Skin of body (tissue), 2 donors: ENCODE data around the gene CELA3A. TPM values are rescaled to one million over a fixed set of nuclear protein-coding genes. Genes with fewer than 3 reads are reported as not detected.
"Not testable (repeated sequence)": the region's sequence is repeated elsewhere in the genome, so short reads cannot be mapped to it uniquely, and the experiment has no call there.

Experiments used
- DNase-seq: peaks from one replicate; lab custom pipeline; 2025; lab: John Stamatoyannopoulos, UW
- total RNA-seq: library from RNA; depleted of rRNA; stranded (reverse); fragments of >200 nt; gene quantifications from one replicate; pipeline ENCODE4 v1.2.3, GENCODE V29; 2014

The CELA3A gene
- total RNA-seq, 1 donor from 2014 or later, result not detected

DNA sequence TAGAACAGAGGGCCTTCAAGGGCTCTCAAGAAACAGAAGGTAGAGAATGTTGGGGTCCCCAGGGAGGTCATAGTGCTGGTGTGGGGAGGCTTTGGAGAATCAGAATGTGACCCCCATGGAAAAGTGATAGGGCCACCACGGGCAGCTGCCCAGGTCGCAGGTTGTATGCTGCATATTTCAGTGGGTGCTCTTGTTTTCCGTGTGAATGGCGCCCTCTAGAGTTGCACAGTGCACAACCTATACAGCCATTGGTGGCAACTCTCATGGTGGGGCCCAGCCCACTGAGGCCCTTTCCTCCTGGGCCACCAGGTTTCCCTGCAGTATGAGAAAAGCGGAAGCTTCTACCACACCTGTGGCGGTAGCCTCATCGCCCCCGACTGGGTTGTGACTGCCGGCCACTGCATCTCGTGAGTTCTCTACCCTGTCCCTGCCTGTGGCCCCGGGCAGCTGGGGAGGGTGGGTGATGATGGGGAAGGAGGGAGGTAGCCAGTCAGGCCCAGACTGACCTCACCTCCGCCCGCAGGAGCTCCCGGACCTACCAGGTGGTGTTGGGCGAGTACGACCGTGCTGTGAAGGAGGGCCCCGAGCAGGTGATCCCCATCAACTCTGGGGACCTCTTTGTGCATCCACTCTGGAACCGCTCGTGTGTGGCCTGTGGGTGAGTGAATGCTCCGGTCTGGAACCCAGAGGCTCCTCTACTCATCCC, 20.8 kb upstream of the CELA3A start:
- DNase-seq, result not testable (repeated sequence)

DNA sequence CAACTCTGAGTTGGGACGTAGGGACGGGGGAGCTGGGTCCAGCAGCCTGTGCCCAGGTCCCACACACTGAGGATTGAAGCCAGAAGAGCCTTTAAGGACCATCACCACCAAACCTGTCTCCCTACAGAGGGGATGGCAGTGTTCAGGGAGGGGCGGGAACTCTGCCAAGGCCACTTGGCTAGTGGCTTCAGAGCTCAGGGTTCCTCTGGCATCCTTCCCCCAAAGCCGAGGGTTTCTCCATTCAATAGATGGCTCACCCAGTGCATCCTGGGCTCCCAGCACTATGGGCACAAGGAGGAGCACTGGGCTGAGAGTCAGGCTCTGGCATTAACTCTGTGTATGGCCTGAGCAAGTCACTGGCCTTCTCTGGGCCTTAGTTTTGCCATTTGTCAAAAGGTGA, 20.2 kb upstream of the CELA3A start:
- DNase-seq, result not testable (repeated sequence)

DNA sequence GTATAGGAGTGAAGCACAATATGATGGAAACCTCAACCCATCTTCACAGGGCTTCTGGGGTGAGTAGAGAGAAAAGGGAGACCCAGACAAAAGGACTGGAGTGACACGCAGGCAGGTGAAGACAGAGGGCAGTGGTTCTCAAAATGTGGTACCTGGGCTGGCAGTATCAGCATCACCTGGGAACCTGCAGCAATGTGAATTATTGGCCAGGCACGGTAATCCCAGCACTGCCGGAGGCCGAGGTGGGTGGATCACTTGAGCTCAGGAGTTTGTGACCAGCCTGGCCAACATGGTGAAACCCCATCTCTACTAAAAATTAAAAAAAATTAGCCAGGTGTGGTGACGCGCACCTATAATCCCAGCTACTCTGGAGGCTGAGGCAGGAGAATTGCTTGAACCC, 19.3 kb upstream of the CELA3A start:
- not testable (repeated sequence) for DNase-seq

- DNase-seq, result not testable (repeated sequence)
These were observed 17.9 kb upstream of the CELA3A start for GRCh38 chr1:21983539-21983938.

GRCh38 chr1:21985893-21986292, 15.6 kb upstream of the CELA3A start:
- DNase-seq, result not testable (repeated sequence)

DNA sequence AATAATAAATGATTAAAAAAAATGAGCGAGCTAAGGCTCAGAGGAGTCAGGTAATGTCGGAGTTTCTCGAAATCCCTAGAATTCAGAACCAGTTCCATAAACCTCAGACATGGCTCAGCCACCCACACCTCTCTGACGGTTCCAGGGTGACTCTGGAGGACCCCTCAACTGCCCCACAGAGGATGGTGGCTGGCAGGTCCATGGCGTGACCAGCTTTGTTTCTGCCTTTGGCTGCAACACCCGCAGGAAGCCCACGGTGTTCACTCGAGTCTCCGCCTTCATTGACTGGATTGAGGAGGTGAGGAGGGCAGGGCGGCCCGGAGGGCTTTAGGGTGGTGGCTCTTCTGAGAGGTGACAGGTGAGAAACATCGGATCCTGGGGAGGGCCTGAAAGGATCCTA, 15.1 kb upstream of the CELA3A start:
- not testable (repeated sequence) for DNase-seq

- DNase-seq, result not testable (repeated sequence)
These were observed 11.6 kb upstream of the CELA3A start for GRCh38 chr1:21989672-21990393.

DNA sequence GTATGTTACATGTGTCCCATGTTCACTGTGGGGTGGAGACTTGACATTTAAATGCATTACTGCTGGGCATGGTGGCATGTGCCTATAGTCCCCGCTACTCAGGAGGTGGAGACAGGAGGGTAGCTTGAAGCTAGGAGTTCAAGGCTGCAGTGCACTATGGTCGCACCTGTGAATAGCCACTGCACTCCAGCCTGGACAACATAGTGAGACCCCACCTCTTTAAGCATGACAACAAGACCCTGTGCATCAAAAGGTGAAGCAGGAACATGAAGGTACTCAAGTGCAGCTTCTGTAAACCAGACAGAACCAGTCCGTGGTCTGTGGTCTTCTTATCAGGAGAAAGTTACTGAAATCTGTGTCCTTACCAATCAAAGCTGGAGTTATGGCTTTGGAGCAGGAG, 9.3 kb upstream of the CELA3A start:
- not testable (repeated sequence) for DNase-seq

DNA sequence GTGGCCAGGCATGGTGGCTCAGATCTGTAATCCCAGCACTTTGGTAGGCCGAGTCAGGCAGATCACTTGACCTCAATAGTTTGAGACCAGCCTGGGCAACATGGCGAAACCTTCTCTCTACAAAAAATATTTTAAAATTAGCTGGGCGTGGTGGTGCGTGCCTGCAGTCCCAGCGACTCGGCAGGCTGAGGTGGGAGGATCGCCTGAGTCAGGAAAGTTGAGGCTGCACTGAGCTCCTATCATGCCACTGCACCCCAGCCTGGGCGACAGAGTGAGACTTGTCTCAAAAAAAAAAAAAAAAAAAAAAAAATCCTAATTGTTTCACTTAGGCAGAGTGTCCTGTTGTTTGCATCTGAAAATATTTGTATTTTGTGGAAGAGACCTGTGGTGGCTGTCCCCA, 6.7 kb upstream of the CELA3A start:
- DNase-seq, result not testable (repeated sequence)

GRCh38 chr1:21996663-21996970, 4.8 kb upstream of the CELA3A start:
- not testable (repeated sequence) for DNase-seq

GRCh38 chr1:21997891-21998623, 3.4 kb upstream of the CELA3A start:
- DNase-seq, result not testable (repeated sequence)

DNA sequence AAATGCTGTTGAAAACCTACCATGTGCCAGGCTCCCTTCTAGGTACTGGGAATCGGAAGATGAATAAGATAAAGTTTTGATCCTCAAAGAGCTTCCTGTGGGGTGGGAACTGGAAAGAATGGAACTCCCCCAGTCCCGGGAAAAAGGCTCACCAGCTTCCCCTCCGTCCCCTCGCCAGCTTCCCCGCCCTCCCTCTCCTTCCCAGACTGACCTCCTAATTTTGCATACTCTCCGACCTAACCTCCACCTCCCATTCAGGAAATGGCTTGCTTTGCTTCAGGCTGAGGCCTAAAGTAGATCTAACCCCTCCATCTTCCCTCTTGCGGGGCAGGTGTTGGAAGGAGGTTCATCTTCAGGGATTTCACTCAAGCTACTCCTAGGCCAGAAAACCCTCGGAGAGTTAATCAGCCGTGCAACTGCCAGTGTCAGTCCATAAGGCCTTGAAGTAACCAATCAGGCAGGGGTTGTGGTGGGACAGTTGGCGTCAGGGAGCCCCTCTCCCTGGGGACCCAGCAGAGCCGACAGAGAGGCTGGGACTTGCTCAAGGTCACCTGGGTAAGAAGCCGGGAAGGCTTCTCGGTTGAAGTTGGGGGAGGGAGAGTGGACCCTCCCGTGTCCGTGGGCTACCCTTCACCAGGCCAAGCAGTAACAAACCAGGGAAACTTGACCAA, 2.7 kb upstream of the CELA3A start:
- not testable (repeated sequence) for DNase-seq

- not testable (repeated sequence) for DNase-seq
These were observed 1.8 kb upstream of the CELA3A start for GRCh38 chr1:21999645-22000044.

DNA sequence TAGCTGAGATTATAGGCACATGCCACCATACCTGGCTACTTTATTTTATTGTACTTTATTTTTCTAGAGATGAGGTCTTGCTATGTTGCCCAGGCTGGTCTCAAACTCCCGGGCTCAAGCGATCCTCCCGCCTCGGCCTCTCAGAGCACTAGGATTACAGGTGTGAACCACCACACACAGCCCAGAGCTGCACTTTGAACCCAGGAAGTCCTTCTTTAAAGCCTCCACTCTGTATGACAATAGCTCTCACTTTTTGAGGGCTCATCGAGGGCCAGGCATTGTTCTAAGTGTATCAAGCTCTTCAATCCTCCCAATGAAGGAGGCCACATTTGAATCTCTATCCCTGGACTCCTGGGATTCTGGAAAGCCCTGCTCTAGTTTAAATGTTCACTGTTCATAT, 1.0 kb downstream of the CELA3A start:
- DNase-seq, result not testable (repeated sequence)

GRCh38 chr1:22002875-22003274, 1.4 kb downstream of the CELA3A start:
- not testable (repeated sequence) for DNase-seq

- DNase-seq, result not testable (repeated sequence)
These were observed 2.5 kb downstream of the CELA3A start for GRCh38 chr1:22003959-22004358.

DNA sequence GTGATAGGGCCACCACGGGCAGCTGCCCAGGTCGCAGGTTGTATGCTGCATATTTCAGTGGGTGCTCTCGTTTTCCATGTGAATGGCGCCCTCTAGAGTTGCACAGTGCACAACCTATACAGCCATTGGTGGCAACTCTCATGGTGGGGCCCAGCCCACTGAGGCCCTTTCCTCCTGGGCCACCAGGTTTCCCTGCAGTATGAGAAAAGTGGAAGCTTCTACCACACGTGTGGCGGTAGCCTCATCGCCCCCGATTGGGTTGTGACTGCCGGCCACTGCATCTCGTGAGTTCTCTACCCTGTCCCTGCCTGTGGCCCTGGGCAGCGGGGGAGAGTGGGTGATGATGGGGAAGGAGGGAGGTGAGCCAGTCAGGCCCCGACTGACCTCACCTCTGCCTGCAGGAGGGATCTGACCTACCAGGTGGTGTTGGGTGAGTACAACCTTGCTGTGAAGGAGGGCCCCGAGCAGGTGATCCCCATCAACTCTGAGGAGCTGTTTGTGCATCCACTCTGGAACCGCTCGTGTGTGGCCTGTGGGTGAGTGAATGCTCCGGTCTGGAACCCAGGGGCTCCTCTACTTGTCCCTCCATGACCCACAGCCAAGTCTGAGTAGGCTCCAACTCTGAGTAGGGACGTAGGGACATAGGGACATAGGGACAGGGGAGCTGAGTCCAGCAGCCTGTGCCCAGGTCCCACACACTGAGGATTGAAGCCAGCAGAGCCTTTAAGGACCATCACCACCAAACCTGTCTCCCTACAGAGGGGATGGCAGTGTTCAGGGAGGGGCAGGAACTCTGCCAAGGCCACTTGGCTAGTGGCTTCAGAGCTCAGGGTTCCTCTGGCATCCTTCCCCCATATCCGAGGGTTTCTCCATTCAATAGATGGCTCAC, 4.0 kb downstream of the CELA3A start:
- DNase-seq, result not testable (repeated sequence)

GRCh38 chr1:22006736-22007135, 5.3 kb downstream of the CELA3A start:
- DNase-seq, result not testable (repeated sequence)

GRCh38 chr1:22007262-22007661, 5.8 kb downstream of the CELA3A start:
- DNase-seq, result not testable (repeated sequence)

DNA sequence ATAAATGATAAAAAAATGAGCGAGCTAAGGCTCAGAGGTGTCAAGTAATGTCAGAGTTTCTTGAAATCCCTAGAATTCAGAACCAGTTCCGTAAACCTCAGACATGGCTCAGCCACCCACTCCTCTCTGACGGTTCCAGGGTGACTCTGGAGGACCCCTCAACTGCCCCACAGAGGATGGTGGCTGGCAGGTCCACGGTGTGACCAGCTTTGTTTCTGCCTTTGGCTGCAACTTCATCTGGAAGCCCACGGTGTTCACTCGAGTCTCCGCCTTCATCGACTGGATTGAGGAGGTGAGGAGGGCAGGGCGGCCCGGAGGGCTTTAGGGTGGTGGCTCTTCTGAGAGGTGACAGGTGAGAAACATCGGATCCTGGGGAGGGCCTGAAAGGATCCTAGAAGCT, 8.1 kb downstream of the CELA3A start:
- not testable (repeated sequence) for DNase-seq

DNA sequence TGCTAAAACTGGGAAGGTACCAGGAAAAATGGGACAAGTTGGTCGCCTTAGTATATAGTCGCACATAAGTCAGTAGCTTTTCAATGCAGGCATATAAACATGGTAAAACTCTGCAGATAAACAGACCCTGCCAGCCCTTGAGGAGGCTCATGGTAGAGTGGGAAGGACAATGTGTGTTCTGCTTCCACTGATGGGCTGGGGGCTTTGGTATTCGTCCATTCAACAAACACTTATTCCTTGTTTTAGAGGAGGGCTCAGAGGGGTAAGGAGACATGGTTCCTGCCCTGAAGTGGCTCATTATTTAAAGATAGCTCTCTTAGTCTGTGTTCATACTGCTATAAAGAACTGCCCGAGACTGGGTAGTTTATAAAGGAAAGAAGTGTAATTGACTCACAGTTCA, 11.3 kb downstream of the CELA3A start:
- DNase-seq, result not testable (repeated sequence)
